ENCODE measurements around the gene FAM13A.
"Not testable (repeated sequence)": the region's sequence is repeated elsewhere in the genome, so short reads cannot be mapped to it uniquely, and the experiment has no call there.

The FAM13A gene

GRCh38 chr4:89000844-89001360, 56.1 kb downstream of the FAM13A start:
- no peak for DNase-seq (ENCODE audit: low read depth, low spot score)

- DNase-seq (ENCODE audit: low read depth, low spot score) = no peak
These were observed 56.6 kb downstream of the FAM13A start for GRCh38 chr4:89000382-89000781.

GRCh38 chr4:88999392-88999930, 57.5 kb downstream of the FAM13A start:
- no peak for DNase-seq (ENCODE audit: low read depth, low spot score)

GRCh38 chr4:88998891-88999290, 58.1 kb downstream of the FAM13A start:
- no peak for DNase-seq (ENCODE audit: low read depth, low spot score)

- no peak for DNase-seq (ENCODE audit: low read depth, low spot score)
These were observed 59.0 kb downstream of the FAM13A start for GRCh38 chr4:88998001-88998400.

GRCh38 chr4:88995874-88996273, 61.1 kb downstream of the FAM13A start:
- DNase-seq (ENCODE audit: low read depth, low spot score) = no peak

- not testable (repeated sequence) for DNase-seq (ENCODE audit: low read depth, low spot score)
These were observed 61.7 kb downstream of the FAM13A start for GRCh38 chr4:88995257-88995656.

- DNase-seq (ENCODE audit: low read depth, low spot score) = no peak
These were observed 63.7 kb downstream of the FAM13A start for GRCh38 chr4:88993246-88993645.

GRCh38 chr4:88991746-88992145, 65.2 kb downstream of the FAM13A start:
- DNase-seq (ENCODE audit: low read depth, low spot score) = no peak

- no peak for DNase-seq (ENCODE audit: low read depth, low spot score)
These were observed 67.0 kb downstream of the FAM13A start for GRCh38 chr4:88989990-88990389.

- DNase-seq (ENCODE audit: low read depth, low spot score) = no peak
These were observed 71.8 kb downstream of the FAM13A start for GRCh38 chr4:88985088-88985773.

- no peak for DNase-seq (ENCODE audit: low read depth, low spot score)
These were observed 74.2 kb downstream of the FAM13A start for GRCh38 chr4:88982757-88983156.

GRCh38 chr4:88981993-88982392, 75.0 kb downstream of the FAM13A start:
- DNase-seq (ENCODE audit: low read depth, low spot score) = no peak

- no peak for DNase-seq (ENCODE audit: low read depth, low spot score)
These were observed 75.4 kb downstream of the FAM13A start for GRCh38 chr4:88981556-88981955.

- no peak for DNase-seq (ENCODE audit: low read depth, low spot score)
These were observed 77.7 kb downstream of the FAM13A start for GRCh38 chr4:88979276-88979675.

- no peak for DNase-seq (ENCODE audit: low read depth, low spot score)
These were observed 80.3 kb downstream of the FAM13A start for GRCh38 chr4:88976775-88977035.

- DNase-seq (ENCODE audit: low read depth, low spot score) = no peak
These were observed 80.8 kb downstream of the FAM13A start for GRCh38 chr4:88975958-88976774.

GRCh38 chr4:88971536-88971935, 85.4 kb downstream of the FAM13A start:
- no peak for DNase-seq (ENCODE audit: low read depth, low spot score)

- DNase-seq (ENCODE audit: low read depth, low spot score) = no peak
These were observed 87.2 kb downstream of the FAM13A start for GRCh38 chr4:88969746-88970145.

GRCh38 chr4:88969271-88969670, 87.7 kb downstream of the FAM13A start:
- no peak for DNase-seq (ENCODE audit: low read depth, low spot score)

GRCh38 chr4:88967883-88968331, 89.1 kb downstream of the FAM13A start:
- no peak for DNase-seq (ENCODE audit: low read depth, low spot score)

- DNase-seq (ENCODE audit: low read depth, low spot score) = no peak
These were observed 91.9 kb downstream of the FAM13A start for GRCh38 chr4:88965053-88965452.

- no peak for DNase-seq (ENCODE audit: low read depth, low spot score)
These were observed 92.5 kb downstream of the FAM13A start for GRCh38 chr4:88964450-88964849.
